NCI-H460 (cell line): ENCODE results near the gene MAD1L1. TPM values are rescaled to one million over a fixed set of nuclear protein-coding genes. Genes with fewer than 3 reads are reported as not detected.

Experiments used
- DNase-seq: peaks from one replicate; pipeline ENCODE4 v3.0.0-alpha.2; 2016; ENCODE audit warnings: low read depth; ENCODE audit errors: extremely low read depth
- total RNA-seq: library from RNA; depleted of rRNA; stranded (reverse); fragments of >200 nt; shearing (Covaris generic); gene quantifications from 2 replicates; pipeline ENCODE4 v1.2.3, GENCODE V29; 2014

Gene MAD1L1
- total RNA-seq, 1 experiment from 2014 or later, result 25.9 TPM

DNA sequence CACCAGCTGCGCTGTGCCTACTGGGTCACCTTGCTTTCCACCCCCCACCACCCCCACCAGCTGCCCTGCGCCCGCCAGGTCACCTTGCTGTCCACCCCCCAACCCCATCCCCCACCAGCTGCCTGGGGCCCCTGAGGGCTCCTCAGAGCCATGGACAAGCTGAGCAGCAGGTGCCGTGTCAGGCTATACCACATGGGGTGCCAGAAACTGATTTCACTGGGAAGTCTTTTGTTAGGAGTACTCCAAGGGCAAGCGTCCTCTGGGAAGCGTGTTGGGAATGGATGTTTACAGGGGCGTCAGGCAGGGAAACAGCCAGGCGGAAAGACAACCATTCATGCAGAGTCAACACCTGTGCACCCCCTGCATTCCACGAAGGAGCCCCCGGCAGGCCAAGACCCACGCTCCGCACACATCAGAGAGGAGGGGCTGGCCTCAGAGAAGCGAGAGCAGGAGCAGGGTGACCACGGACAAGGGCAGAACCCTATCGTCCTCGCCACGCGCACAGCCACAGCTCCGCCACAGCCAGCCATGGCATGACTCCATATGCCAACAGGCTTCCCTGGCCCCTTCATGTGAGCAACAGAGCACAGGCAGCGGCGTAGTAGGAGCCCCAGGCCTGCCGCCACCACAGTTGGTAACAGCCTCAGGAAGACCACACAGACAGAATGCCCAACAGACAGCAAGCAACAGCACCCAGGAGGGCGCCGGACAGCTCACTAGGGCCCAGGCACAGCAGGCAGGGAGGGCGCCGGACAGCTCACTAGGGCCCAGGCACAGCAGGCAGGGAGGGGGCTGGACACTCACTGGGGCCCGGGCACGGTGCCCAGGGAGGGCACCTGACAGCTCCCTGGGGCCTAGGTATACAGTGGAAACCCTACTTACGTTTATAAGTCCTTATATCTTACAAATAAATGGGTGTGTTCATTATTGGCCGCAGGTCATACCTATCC is 180.8 kb downstream of the MAD1L1 start:
- DNase-seq, result no peak

DNA sequence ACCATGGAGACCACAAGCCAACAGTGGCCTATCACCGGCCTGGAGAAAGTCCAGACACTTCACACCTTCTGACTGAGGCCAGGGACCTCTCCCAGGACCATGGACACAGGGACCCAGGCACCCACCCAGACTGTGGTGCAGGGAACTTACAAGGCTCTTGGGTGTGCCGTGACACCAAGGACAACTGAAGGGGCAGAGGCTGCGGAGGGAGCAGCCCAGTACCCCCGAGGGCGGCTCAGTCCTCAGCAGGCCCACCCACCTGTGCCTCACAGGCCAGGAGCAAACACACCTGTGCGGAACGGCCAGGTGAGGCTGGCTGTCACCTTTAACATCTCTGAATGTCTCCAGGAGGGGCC is 182.3 kb downstream of the MAD1L1 start:
- DNase-seq, result no peak

- no peak for DNase-seq
Observed at GRCh38 chr7:2049782-2050510, 182.8 kb downstream of the MAD1L1 start.

GRCh38 chr7:2049111-2049781 is 183.5 kb downstream of the MAD1L1 start:
- DNase-seq, result no peak

- no peak for DNase-seq
Observed at GRCh38 chr7:2048531-2048930, 184.2 kb downstream of the MAD1L1 start.

DNA sequence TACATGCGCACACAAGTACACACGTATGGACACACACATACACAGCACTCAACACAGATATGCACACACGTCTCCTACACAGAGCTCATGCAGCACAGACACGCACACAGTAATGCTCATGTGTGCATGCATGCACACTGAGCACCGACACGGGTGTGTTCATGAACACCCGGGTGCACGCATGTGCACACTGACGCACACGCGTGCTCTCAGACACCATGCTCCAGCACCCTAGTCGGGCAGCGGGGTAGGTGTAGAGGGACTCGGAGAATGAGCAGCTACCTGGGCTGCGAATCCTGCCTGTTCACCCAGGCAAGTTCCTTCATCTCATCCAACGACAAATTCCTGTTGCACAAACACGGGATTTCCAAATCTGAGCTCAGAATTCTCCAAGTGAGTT is 184.7 kb downstream of the MAD1L1 start:
- no peak for DNase-seq

DNA sequence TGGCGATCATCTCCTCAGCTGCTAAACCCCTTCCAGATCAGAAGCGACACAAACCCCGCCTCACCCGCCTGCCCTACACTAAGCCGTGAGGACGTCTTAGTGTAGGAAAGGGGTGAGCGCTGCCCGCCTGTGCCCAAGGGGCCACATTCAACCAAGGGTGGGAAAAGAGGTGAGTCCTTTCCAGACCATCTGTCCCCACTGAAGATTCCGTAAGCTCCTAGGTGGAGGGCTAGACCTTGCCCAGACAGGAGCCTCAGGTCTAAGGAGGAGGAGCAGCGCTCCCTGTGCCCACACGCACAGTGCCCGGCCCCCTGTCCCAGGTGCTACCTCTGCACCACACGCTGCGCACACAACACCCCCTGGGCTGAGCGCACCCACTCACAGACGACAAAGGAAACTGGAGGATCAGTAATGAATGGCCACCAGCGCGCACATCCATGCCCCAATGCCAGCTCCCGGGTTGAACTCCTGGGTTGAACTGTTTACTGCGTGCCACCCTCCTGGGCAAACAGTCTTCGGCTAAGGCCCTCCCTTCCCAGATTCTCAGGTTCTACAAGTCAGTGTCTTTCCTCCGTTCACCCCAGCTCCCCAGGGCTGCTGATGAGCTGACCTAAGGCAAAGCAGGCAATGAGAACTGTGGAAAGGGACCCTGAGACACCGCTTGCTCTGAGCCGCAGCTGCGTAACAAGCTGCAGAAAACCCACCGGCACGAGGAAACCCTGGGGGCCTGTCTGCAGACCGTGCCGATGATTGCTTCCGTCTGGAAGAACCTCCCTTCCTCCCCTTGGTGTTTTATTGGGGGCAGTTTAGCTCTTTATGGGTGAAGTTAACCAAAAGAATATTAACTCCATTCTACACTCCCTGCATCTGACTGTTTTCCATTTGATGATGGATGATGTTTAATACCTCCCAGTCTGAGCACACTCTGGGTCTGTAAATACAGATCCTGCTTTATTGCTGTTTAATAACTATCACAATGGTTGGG is 185.9 kb downstream of the MAD1L1 start:
- no peak for DNase-seq

DNA sequence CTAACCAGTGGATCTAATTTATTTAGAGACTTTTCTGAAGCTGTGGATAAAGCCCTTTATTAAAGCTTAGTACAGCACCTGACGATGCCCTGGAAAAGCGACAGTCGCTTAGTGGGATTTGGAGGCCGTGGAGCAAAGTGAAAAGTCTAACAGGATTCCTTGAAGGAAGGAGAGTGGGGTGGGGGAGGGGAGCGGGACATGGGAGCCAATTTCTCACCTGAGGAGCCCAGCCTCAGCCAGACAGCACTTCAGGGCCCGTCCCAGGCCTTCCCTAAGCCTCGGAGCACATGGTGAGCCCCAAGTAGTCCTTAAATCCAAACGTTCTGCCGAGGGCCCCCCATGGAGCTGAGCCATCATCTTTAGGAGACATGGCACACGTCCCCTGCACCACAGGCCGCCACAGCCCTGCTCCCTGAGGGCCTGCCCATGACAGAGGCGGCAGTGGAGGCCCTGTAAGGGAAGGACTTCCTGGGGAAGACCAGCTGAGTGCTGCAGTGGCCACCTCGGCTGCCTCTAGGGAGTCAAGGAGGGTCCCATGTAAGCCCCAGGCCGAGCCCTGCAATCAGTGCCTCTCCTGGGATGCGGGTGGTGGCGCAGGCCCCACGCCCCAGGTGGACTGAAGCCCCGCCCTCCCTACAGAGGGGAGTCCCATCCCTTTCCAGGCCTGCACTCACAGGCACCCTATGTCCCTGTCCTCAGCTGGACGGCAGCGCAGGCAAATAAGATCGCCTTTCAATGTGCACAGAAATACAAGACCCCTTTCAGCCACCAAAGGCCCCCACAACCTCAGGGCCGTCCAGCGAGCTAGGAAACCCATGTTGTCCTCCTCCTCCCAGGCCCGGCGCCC is 187.0 kb downstream of the MAD1L1 start:
- no peak for DNase-seq

GRCh38 chr7:2044883-2045471 is 187.8 kb downstream of the MAD1L1 start:
- no peak for DNase-seq

GRCh38 chr7:2044311-2044882 is 188.3 kb downstream of the MAD1L1 start:
- DNase-seq, result no peak

DNA sequence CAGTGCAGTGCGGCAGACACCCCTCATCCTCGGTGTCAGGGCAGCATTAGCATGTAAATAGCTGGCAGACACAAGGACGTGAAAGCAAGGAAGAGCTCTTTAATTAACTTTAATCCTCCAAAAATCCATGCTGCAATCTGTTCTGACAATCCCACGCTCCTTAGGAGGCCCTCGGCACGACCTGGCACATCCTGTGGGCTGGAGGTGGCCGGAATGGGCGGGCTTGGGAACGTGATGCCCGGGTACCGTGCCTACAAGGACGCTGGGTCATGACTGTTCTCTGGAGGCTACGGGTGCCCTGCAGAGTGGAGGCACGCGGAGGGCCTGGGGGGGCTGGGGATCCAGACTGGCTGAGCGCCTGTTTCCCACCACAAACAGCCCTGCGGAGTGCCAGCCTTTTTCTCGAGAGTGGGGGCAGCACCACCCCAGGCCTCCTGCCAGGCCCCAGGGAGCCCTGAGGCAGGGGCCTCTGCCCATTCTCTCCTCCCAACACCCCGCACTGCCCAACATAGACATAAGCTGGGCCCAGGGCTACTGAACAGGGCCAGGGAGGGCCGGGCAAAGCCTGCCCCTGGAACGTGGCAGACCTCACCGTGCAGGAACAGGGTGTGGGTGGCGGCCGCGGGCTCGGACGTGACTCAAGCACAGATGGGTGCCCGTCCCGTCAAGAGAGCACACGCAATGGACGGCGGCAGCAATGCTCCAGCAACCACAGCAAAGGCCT is 189.3 kb downstream of the MAD1L1 start:
- no peak for DNase-seq

- no peak for DNase-seq
Observed at GRCh38 chr7:2042650-2043049, 190.1 kb downstream of the MAD1L1 start.

DNA sequence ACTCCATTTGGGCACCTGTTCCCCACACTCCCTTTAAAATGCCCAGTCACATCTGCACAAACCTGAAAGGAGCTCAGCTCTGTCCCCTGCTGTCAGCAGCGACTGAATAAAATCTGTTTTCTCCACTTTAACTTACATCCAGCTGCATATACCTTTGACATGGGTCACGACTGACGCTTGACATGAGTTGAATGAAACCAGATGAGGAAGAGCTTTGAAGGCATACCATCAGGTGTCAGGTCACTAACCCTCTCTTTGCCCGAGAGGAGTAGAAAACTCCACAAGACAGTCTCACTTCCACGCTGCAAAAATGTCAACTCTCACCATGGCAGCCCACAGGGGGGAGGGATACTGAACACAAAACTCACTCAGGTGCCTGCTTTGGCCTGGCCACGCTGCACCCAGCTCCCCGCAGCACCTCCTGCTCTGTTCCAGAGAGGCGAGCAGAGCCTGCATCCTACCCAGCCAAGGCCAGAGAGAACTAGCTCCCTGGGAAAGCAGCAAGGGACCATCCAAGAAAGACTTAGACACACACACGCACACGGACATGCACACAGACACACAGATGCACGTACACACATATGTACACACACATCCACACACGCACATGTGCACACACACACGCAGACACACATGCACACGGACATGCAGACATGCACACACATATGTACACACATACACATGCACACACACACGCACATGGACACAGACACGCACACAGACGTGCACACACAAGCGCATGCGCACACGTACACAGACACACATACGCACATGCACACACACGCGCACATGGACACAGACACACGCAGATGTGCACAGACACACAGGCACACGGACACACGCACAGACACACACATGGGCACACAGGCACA is 191.0 kb downstream of the MAD1L1 start:
- no peak for DNase-seq

DNA sequence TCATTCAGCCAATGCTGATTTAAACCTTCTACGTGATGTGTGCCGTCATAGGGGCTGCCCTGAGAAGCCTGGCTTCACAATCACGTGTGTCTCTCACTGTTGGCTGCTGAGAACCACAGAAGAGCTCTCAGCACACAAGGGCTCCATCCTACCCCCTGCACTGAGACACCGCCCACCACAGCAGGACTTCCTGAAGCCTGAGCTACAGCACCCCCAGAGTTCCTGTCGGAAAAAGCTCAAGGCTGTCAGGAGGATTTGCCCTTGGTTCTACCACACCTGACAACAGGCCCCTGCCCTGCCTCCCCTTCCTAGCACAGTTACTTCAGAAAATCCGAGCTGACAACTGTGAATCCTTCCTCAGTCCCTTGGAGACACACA is 191.9 kb downstream of the MAD1L1 start:
- DNase-seq, result no peak

DNA sequence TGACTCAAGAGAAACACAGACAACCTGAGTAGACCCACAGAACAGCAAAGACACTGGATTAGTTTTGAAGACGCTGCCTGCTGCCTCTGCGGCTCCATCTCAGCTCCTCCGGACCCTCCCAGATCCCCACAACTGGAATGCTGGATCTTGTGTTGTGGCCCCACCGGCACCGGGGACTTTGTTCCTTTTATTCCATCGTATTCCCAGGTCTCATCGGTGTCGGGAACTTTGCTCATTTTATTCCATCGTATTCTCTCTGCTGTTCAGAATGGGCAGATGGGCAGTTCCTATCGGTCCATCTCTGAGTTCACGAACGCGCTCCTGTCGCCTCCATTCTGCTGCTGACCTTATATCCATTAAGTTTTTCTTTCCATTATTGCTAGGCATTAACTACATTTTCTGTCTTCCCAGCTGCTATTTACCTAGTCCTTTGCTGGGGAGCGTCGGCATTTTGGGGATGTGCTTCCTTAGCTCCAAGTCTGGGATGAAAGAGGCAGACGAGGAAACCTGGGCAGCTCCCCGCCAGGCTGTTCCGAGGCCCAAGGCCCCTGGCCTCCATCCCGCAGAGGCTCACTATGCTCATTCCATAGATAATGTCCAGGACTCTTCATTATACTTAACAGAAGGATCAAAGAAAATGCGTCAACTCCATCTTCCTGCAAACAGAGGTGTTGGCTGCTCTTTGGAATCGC is 192.4 kb downstream of the MAD1L1 start:
- DNase-seq, result no peak
